Hepatocyte (in vitro differentiated cells): ENCODE measurements around the gene OR2T27. TPM values are rescaled to one million over a fixed set of nuclear protein-coding genes. Genes with fewer than 3 reads are reported as not detected.
"Not testable (repeated sequence)": the region's sequence is repeated elsewhere in the genome, so short reads cannot be mapped to it uniquely, and the experiment has no call there.

Experiments
- DNase-seq: peaks from one replicate; pipeline ENCODE4 v3.0.0-alpha.2; 2016; ENCODE audit warnings: low spot score
- H2AFZ ChIP-seq: fragments of 200-600 bp; sonication (generic); 2 replicates; pipeline ENCODE4 v1.6.0; 2016; ENCODE audit warnings: antibody characterized with exemption, mild to moderate bottlenecking
- H3K27ac ChIP-seq: fragments of 200-600 bp; sonication (generic); 2 replicates; pipeline ENCODE4 v1.5.1; 2016; ENCODE audit warnings: mild to moderate bottlenecking
- H3K27me3 ChIP-seq: fragments of 200-600 bp; sonication (generic); 2 replicates; pipeline ENCODE4 v1.6.1; 2016
- H3K36me3 ChIP-seq: fragments of 200-600 bp; sonication (generic); replicated peaks from 2 replicates; pipeline ENCODE4 v1.5.1; 2016; ENCODE audit warnings: low read depth; ENCODE audit not compliant: insufficient read depth
- H3K4me1 ChIP-seq: fragments of 200-600 bp; sonication (generic); 2 replicates; pipeline ENCODE4 v1.5.1; 2016; ENCODE audit warnings: mild to moderate bottlenecking, moderate library complexity; ENCODE audit not compliant: insufficient read depth
- H3K4me2 ChIP-seq: fragments of 200-600 bp; sonication (generic); 2 replicates; pipeline ENCODE4 v1.6.0; 2016
- H3K4me3 ChIP-seq: fragments of 200-600 bp; sonication (generic); 2 replicates; pipeline ENCODE4 v1.5.1; 2016; ENCODE audit warnings: mild to moderate bottlenecking
- H3K79me2 ChIP-seq: fragments of 200-600 bp; sonication (generic); 2 replicates; pipeline ENCODE4 v1.6.0; 2017; ENCODE audit warnings: mild to moderate bottlenecking
- H3K9me2 ChIP-seq: fragments of 200-600 bp; sonication (generic); replicated peaks from 2 replicates; pipeline ENCODE4 v1.6.0; 2017; ENCODE audit warnings: mild to moderate bottlenecking; ENCODE audit not compliant: insufficient read depth
- H3K9me3 ChIP-seq: fragments of 200-600 bp; sonication (generic); 2 replicates; pipeline ENCODE4 v1.5.1; 2016; ENCODE audit warnings: low read depth, mild to moderate bottlenecking
- H4K20me1 ChIP-seq: fragments of 200-600 bp; sonication (generic); 2 replicates; pipeline ENCODE4 v1.6.0; 2016; ENCODE audit warnings: mild to moderate bottlenecking; ENCODE audit not compliant: insufficient read depth, poor library complexity, severe bottlenecking
- CTCF ChIP-seq: fragments of 200-600 bp; sonication (generic); IDR thresholded peaks from 2 replicates; pipeline ENCODE4 v1.5.1; 2016; ENCODE audit warnings: antibody characterized with exemption, mild to moderate bottlenecking; ENCODE audit not compliant: poor library complexity
- EZH2 ChIP-seq: fragments of 200-600 bp; sonication (generic); IDR thresholded peaks from 2 replicates; pipeline ENCODE4 v1.6.1; 2016; ENCODE audit warnings: antibody characterized with exemption, mild to moderate bottlenecking, borderline replicate concordance
- EZH2phosphoT487 ChIP-seq: fragments of 200-600 bp; sonication (generic); IDR thresholded peaks from one replicate; pipeline ENCODE4 v1.6.1; 2018; ENCODE audit warnings: antibody characterized with exemption, mild to moderate bottlenecking, low read depth, moderate library complexity; ENCODE audit not compliant: unreplicated experiment, severe bottlenecking
- WGBS: methylation state at CpG from one replicate; pipeline ENCODE4 v1.1.6; 2016; ENCODE audit warnings: low lambda C conversion rate; ENCODE audit errors: missing lambda C conversion rate; 5-methylcytosine and 5-hydroxymethylcytosine counted together
- polyA plus RNA-seq: library from polyadenylated mRNA; unstranded; fragments of >200 nt; fragmentation: Nextera tagmentation; extraction: Ambion mirVana; gene quantifications from 2 replicates; pipeline ENCODE4 v1.2.1, GENCODE V29; 2016
- total RNA-seq: library from RNA; depleted of rRNA; stranded (reverse); fragments of >200 nt; gene quantifications from 2 replicates; pipeline ENCODE4 v1.2.3, GENCODE V29; 2014

Gene OR2T27
- total and polyA plus RNA-seq, 2 experiments from 2014 or later, result not detected

- H3K27me3 ChIP-seq, DNase-seq, H3K9me3 ChIP-seq, H4K20me1 ChIP-seq, H2AFZ ChIP-seq, H3K4me1 ChIP-seq, H3K4me2 ChIP-seq, H3K9me2 ChIP-seq, H3K4me3 ChIP-seq, H3K36me3 ChIP-seq, H3K79me2 ChIP-seq, H3K27ac ChIP-seq: not testable (repeated sequence)
- WGBS, result no CpG with 5 or more reads among the region's 3 CpGs
These were observed 14.4 kb downstream of the OR2T27 start for GRCh38 chr1:248640906-248641305.

GRCh38 chr1:248639652-248640051 lies 15.7 kb downstream of the OR2T27 start:
- not testable (repeated sequence) for H3K4me2 ChIP-seq, DNase-seq, H3K27me3 ChIP-seq, H3K4me1 ChIP-seq, H3K4me3 ChIP-seq, H2AFZ ChIP-seq, H3K36me3 ChIP-seq, H3K79me2 ChIP-seq, H3K27ac ChIP-seq, H3K9me2 ChIP-seq, H4K20me1 ChIP-seq, H3K9me3 ChIP-seq
- no CpG with 5 or more reads among the region's 5 CpGs for WGBS

- H3K4me2 ChIP-seq, H3K27me3 ChIP-seq, H3K9me2 ChIP-seq, H3K4me1 ChIP-seq, H3K36me3 ChIP-seq, H3K79me2 ChIP-seq, H3K27ac ChIP-seq, H3K4me3 ChIP-seq, H4K20me1 ChIP-seq, DNase-seq, H2AFZ ChIP-seq, H3K9me3 ChIP-seq: not testable (repeated sequence)
- WGBS, result 72% methylated on average over 3 of the region's 5 CpGs
These were observed 18.7 kb downstream of the OR2T27 start for GRCh38 chr1:248636612-248637011.

GRCh38 chr1:248634991-248635390 lies 20.3 kb downstream of the OR2T27 start, which contains the start of gene OR2T11:
OR2T11 (minus strand) TSS chr1:248635091; CDS start chr1:248627128, 7,963 bp downstream.
- not testable (repeated sequence) for DNase-seq, H3K36me3 ChIP-seq, H3K9me3 ChIP-seq, H3K9me2 ChIP-seq, H3K4me1 ChIP-seq, H3K27me3 ChIP-seq, H4K20me1 ChIP-seq, H3K27ac ChIP-seq, H2AFZ ChIP-seq, H3K4me2 ChIP-seq, H3K4me3 ChIP-seq, H3K79me2 ChIP-seq
- WGBS, result no CpG with 5 or more reads among the region's 2 CpGs

- Histone ChIP-seq H3K9me2 (no peaks in the 10 kb centered on the region), H3K27ac (no peak overlapping the region), H3K4me3 (no peak overlapping the region), H2AFZ (no peak overlapping the region), H3K4me2 (no peak overlapping the region), H3K4me1 (no peaks in the 10 kb centered on the region), H3K27me3 (no peaks in the 10 kb centered on the region), H3K79me2 (no peaks in the 10 kb centered on the region), H3K9me3 (no peaks in the 10 kb centered on the region), H3K36me3 (no peaks in the 10 kb centered on the region), H4K20me1 (no peaks in the 10 kb centered on the region)
- TF ChIP-seq CTCF (no peak), EZH2 (no peak), EZH2phosphoT487 (no peak)
- WGBS, result 67% methylated on average over 7 of the region's 7 CpGs
- DNase-seq, result no peak
These were observed 23.8 kb downstream of the OR2T27 start for GRCh38 chr1:248631354-248632008.
